NCI-H2196 treated with DMSO at 0.1 percent for 48 hours (cell line): Measurements from ENCODE around the gene CAPN10.

Experiments
- DNase-seq: peaks from one replicate; lab custom pipeline; 2025; ENCODE audit not compliant: unreplicated experiment; lab: John Stamatoyannopoulos, UW

Gene CAPN10

DNA sequence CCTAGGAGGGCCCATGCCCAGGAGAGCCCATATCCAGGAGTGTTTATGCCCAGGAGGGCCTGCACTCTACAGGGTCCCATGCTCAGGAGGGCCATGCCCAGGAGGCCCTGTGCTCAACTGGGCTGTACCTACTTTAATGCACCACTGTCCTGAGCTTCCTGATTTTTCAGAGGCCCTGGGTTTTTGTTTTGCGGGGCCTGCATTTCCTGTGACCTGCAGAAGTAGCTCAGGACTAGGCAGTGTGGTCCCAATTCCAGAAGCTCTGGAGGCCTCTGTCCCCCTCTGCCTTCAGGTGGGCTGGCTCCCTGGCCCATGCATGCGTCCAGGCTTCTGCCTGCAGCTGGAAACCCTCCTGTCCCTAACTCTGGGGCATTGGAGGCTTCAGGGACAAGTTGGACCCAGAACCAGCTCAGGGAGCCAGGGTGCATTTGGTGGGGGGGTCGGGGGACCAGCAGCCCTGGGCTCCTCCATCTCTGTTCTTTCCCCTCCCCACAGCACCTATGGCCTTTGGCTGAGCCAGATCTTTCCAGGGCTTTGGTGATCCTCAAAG, 49.5 kb downstream of the CAPN10 start:
- DNase-seq = no peak

GRCh38 chr2:240636563-240637115, 50.1 kb downstream of the CAPN10 start:
- DNase-seq = no peak

DNA sequence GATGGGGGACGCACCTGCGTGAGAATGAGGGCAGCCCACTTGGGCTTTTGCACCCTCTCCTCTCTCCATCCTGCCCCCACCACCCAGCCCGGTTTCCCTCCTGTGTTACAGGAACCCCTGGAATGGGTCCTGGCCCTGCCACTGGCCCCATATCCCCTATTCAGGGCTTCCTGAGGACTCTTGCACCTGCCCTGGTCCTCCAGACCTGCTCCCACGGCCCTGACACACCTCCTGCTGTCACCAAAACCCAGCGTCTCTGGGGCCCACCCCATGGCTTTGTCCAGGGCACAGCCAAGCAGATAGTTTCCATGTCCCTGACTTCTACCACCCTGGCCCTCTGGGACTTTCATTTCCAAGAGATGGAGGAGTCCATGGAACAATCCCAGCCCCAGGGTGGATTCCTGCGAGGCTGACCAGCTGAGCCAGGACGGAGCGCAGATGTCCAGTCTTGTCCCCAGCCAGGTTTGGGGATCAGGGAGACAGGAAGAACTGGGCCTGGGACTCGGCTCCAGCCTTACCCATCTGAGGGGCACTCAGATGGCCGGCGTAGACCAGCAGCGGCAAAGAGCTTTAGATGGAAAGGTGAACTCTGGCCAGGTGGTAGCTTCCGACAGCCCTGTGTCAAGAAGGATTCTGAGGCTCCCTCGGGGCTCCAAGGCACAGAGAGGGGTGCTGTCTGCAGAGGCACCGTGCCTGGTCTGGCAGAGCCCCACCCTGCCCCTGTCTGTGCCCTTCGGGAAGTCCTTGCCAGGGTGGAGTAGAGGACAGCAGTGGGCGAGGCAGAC, 50.8 kb downstream of the CAPN10 start:
- no peak for DNase-seq

DNA sequence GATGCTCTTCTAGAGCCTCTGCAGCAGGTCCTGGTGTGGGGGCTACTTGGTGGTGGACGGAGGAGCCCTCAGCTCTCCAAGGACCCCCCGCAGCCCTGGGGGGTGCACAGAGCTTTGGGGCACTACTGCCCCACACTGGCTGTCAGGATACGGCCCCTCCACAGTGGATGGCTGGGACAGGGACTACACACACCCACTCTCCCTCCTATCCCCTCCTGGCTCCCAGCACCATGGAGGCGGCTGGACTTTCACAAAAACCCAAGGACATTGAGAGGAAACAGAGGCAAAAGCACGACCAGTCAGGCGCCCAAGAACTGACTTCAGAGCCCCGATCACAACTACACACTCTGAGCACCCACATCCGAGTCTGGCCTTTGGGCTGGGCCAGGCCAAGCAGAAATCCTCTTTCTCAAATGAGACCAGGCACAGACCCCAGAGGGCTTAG, 51.4 kb downstream of the CAPN10 start:
- no peak for DNase-seq

DNA sequence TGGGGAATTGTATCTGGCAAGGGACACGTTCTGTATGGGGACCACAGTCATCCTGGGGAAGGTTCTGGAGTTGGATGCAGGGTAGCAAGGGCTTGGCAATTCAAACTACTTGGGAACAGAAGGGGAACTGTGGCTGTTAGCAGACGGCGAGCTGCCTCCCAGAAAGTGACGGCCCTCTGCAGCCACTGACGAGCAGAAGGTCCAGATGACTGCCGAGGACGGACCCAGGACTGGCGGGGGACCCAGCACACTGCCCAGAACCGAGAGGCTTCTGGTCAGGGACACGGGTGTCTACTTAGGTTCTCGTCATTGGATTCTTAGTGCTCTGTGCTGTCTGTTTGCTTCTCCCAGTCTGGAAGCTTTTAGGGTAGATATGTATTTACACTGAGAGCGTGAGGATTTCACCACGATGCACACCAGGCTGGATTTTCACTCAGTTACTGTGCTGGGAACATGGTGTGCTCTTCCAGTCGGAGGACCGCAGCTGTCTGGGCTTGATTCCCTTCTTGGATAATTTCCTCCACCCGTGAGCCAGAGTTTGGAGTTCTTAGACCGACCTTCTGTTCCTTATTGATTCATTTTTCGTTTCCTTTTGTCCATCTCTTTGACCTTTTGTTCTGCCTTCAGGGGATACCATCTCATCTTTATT, 52.1 kb downstream of the CAPN10 start:
- no peak for DNase-seq

DNA sequence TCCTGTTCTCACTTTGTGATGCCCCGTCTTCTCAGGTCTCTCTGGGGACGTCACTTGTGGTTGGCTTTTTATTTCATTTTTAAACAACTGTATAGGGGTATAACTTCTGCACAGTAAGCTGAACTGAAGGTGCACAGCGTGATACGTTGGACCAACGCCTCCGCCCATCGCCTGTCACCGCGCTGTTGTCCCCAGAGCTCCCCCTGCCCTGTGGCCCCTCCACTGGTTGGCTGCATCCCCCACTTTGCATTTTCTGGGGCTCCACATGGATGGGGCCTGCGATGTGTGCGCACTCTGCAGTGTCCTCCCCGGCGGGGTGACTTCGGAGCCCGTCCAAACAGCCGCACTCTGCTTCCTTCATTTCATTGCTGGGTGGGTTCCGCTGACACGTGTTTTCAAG, 53.0 kb downstream of the CAPN10 start:
- DNase-seq = no peak

- no peak for DNase-seq
Measured at GRCh38 chr2:240640939-240641338, 54.4 kb downstream of the CAPN10 start.

DNA sequence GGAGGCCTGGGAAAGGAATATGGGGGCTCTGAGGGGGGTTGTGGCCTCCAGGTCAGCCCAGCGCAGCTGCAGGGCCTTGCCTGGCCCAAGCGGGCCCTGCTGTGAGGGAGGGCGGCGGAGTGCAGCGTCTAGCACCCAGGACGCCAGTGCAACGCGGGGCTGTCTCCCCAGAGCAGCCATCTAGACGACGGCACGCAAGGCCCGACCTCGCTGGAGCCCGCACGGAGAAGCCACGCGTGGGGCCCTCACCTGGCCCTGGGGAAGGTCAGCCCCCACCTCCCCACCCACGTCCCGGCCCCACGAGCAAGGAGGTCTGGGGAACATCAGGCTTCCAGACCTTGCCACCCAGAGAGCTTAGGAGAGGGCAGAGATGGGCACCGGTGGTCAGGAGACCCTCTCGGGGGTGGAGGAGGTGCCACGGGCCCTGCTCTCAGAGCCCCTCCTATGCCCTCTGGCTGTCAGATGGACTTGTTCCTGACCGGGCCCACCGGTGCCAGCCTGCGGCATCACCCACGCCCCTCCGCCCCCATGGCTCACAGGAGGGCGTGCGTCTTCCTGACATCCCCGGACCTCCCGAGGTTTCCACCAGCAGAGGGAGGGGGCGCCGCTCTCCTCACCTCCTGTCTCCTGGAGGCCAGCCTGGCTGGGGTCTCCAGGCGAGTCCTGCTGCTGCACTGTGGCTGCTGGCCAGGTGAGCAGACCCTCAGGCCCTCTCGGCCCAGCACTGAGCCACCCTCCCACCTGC, 55.7 kb downstream of the CAPN10 start:
- no peak for DNase-seq

- no peak for DNase-seq
Measured at GRCh38 chr2:240642806-240643092, 56.2 kb downstream of the CAPN10 start.

- no peak for DNase-seq
Measured at GRCh38 chr2:240643093-240643810, 56.7 kb downstream of the CAPN10 start.

DNA sequence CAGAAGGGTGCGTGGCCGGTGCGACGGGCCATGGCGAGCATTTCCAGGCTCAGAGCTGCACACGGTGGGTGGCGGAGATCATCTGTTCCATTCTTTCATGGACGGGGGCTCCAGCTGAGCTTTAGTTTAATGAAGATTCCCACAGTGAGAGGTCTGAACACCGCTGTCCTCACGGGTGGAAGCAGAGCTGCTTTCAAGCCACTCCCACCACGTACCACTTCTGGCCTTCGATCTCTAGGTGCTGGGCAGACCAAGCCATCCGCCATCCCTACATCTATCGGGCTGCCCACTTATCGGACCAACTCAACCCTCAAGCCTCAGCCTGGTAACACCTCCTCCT, 57.2 kb downstream of the CAPN10 start:
- no peak for DNase-seq

GRCh38 chr2:240644171-240644651, 57.7 kb downstream of the CAPN10 start:
- DNase-seq = no peak

- DNase-seq = no peak
Measured at GRCh38 chr2:240644859-240645301, 58.3 kb downstream of the CAPN10 start.

DNA sequence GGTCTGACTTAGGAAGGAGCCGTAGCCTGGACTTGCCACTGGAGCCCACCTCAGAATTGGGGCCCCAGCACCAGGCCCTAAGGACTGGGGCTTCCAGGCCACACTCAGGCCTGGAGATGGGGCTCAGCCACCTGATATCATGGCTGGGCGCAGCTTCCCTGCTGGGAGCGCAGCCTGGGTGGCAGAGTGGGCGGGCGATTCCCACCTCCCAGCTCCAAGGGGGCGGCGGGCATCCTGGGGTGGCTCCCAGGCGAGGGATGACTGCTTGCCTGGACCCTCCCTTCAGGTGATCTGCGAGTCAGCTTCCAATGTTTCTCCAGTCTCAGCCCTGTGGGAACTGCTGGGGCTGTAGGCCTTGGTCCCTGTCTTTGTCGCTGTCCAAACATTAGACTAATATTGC, 58.8 kb downstream of the CAPN10 start:
- no peak for DNase-seq

GRCh38 chr2:240645801-240646175, 59.3 kb downstream of the CAPN10 start:
- no peak for DNase-seq

- no peak for DNase-seq
Measured at GRCh38 chr2:240646176-240646899, 59.8 kb downstream of the CAPN10 start.

GRCh38 chr2:240646900-240647502, 60.5 kb downstream of the CAPN10 start:
- no peak for DNase-seq

DNA sequence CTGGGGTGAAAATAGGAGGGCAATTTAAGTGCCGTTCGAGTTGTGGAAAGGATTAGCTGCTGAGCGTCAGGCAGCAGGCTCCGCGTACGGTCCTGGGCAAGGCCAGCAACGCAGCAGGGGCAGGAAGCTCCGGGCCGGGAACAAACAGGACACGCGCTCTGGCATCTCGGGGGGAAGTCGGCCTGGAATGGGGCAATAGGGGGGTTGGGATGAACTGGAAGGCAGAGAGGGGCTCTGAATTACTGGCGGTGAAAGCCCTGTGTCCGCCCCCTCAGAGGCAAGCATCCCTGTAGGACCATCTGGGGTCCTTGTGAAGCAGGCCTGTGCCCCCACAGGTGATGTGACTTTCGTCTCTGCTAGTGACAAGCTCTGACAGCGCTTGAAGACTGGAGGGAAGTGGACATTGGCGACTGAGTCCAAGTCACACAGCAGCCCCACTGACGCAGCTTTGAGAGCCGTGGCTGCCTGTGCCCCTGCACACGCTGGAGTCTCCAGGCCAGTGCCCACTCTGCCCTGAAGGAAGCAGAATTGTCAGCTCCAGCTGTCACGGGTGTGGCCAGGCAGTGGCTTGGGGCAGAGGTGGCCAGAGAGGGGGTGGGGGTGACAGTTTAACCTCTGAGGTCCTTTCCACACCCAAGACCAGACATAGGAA, 61.1 kb downstream of the CAPN10 start:
- no peak for DNase-seq

- no peak for DNase-seq
Measured at GRCh38 chr2:240648155-240648649, 61.7 kb downstream of the CAPN10 start.
